ENCODE data around the gene ZNF69.
"Not testable (repeated sequence)": the region's sequence is repeated elsewhere in the genome, so short reads cannot be mapped to it uniquely, and the experiment has no call there.

ZNF69 gene

GRCh38 chr19:11887611-11888531 is at the start of gene ZNF69:
Gene ZNF69, plus strand, starts transcription at chr19:11887782. Its CDS starts 142 bp downstream, at chr19:11887924.
- DNase-seq, result peak; percentile 44 to 61

DNA sequence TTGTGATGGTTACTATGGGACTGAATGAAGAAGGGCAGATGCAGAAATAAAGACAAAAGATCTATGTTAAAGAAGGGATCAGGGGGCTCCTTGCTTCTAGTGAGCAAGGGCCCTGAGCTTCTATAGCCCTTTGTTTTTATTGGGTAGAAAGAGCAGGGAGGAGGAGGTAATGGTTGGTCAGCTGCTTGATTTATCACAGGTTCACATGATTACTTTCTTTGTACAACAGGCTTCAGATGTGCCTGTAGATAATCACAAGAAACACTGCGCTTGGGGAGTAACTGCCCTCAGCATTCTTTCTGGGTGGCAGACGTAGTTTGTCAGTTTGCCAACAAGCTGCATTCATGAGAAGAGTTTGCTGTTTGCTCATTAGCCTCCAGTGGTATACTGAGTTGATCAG is 43.9 kb upstream of the ZNF69 start:
- no peak for DNase-seq

DNA sequence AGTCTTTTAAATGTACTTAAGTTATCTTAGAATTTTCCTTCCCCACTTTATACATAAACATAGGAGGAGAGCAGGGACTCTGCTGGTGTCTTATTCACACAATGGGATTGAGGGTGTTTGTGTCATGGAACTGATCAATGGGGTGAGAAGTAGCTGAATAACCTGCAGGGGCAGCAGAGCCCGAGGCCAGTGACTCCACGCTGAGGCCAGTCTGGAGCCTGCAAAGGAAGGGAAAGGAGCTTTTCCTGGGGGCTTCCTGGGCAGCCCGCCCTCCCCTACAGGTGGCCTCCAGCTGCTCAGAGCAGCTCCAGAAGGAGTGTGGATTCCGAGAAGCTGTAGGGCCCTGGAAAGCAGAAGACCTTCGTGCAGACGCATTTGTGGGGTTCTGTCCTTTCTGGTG is 40.0 kb upstream of the ZNF69 start:
- DNase-seq, result not testable (repeated sequence)

- DNase-seq, result no peak
Observed at GRCh38 chr19:11848200-11848593, 39.4 kb upstream of the ZNF69 start.

- DNase-seq, result peak; percentile 84 to 88
Observed at GRCh38 chr19:11848594-11849469, 38.8 kb upstream of the ZNF69 start, which contains the start of gene ZNF439. Gene ZNF439, plus strand, starts transcription at chr19:11848726. Its CDS starts 142 bp downstream, at chr19:11848868.

DNA sequence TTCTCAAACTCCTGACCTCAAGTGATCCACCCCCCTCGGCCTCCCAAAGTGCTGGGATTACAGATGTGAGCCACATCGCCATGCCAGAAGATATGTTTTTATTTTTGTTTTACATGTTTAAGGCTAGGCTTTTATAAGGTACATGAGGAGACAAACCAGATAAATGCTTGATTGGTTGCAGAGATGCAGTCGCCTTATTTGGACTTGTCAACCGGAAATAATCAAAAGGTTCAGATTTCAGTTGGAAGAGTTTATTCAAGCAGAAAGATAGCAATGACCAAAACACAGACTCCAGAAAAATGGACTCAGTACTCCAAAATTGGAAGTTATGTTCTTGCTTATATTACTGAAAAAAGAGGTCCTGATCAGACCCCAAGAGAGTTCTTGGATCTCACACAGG is 37.3 kb upstream of the ZNF69 start:
- DNase-seq, result not testable (repeated sequence)

- DNase-seq, result no peak
Observed at GRCh38 chr19:11853358-11853757, 34.2 kb upstream of the ZNF69 start.

DNA sequence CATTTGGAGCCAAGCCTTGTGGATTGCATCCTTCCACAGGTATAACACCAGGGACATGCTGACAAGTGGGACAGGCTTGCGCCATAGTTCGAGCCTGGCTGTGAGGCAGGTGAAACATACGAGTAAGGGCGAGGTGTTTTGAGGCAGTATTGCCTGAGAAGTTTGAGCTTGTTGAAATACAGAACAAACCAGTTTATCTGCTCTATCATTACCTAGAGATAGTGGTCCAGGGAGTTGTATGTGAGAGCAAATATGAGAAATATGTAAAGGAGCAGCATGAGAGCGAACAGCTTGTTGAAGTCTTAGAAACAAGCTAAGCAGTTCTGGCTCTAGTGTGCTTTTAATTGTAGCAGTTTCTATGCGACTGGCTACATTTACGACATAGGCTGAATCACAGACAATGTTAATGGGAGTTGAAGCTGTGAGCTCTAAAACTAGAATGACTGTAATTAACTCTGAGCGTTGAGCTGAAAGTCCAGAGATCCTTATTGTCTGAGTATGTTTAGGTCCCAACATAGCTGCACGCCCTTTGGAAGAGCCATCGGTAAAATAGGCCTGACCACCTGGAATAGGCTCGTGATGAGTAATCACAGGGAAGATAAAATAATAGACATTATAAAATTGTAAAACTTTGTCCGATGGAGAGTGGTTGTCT is 30.9 kb upstream of the ZNF69 start:
- DNase-seq, result no peak

- no peak for DNase-seq
Observed at GRCh38 chr19:11860721-11861120, 26.9 kb upstream of the ZNF69 start.

DNA sequence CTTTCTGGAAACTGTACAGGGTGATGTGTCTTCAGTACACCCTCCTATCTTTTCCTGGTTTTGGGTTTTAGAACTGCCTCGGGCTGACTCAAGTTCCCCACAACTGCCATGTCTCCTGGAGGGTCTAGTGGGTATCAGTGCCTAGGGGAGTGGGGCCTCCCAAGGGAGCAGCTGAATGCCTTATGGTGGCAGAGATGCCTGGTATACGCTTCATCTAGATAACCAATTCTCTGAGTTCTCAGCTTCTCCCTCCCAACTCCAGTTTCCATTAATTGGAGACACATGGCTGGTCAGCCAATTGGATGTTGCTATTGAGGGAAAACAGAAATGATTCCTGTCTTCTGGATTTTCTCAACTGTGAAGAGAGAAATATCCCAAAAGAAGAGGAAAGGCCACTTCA is 26.3 kb upstream of the ZNF69 start:
- DNase-seq, result no peak

GRCh38 chr19:11867766-11868165 is 19.8 kb upstream of the ZNF69 start:
- DNase-seq, result not testable (repeated sequence)

- no peak for DNase-seq
Observed at GRCh38 chr19:11868188-11868587, 19.4 kb upstream of the ZNF69 start.

DNA sequence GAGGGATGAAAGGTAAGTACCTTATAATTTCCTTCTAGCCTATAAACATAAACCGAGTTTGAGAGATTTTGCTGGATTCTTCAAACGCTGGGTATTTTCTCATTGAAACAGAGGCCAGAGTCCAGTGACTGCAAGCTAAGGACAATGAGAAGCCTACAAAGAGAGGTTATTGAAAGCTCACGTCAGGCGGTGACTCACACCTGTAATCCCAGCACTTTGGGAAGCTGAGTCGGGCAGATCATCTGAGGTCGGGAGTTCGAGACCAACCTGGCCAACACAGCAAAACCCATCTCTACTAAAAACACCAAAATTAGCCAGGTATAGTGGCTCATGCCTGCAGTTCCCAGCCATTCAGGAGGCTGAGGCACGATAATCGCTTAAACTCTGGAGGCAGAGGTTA is 15.0 kb upstream of the ZNF69 start:
- no peak for DNase-seq

GRCh38 chr19:11873762-11874161 is 13.8 kb upstream of the ZNF69 start:
- no peak for DNase-seq

DNA sequence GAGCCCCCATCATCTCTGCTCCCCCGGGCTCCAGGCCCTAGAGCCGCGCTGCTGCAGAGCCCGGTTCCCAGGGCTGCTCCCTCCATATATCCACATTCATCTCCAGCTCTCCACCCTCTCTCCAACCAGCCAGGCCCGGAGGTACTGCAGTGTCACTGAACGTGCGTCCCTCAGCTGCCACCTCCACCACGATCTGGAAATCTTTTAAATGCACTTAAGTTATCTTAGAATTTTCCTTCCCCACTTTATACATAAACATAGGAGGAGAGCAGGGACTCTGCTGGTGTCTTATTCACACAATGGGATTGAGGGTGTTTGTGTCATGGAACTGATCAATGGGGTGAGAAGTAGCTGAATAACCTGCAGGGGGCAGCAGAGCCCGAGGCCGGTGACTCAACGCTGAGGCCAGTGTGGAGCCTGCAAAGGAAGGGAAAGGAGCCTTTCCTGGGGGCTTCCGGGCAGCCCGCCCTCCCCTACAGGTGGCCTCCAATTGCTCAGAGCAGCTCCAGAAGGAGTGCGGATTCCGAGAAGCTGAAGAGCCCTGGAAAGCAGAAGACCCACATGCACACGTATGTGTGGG is 7.8 kb upstream of the ZNF69 start:
- DNase-seq, result peak; percentile 10 to 48

DNA sequence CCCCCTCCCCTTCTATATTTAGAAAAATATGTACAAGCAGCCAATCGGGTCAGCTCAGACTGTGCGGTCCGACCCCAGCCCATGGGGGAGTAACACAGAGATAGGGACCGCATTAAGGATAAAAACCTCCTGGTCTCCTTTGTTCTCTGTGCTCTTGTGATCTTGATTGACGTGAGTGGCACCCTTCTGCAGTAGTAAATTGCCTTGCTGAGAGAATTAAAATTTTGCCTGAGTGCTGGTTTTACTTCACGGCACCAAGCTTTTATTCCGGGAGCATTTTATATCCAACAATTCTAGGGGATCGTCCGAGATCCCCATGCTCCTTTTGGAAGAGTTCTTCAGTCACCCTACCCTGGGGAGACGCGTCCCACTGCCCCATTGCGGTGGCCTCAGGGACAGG is 7.0 kb upstream of the ZNF69 start:
- no peak for DNase-seq

DNA sequence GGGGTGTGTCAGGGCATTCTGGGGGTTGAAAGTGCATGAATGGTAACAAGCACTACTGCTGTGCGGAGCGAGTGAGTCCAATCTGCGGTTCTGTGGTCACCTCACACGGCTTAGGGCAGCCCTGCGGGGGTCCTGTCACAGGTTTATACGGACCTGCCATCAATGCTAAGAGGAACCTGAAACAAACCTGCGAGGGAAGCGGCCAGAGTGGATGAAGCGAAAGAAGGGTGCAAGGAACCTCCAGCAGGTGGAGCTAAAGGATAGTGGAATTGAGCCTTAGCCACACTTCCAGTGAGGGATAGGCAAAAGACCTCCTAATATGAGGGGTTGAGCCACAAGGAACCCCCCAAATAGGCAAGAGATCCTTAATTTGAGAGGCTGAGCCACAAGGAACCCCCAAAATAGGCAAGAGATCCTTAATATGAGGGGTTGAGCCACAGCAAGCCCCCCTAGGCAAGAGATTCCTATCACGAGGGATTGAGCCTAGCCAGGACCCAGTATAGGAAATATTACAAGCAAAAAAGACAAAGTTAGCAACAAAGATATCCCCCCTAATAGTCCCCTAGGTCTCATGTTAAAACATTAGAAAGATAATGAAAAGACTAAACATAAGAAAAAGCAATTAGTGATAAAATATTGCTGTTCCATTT is 6.3 kb upstream of the ZNF69 start:
- DNase-seq, result peak; percentile 37 to 48

DNA sequence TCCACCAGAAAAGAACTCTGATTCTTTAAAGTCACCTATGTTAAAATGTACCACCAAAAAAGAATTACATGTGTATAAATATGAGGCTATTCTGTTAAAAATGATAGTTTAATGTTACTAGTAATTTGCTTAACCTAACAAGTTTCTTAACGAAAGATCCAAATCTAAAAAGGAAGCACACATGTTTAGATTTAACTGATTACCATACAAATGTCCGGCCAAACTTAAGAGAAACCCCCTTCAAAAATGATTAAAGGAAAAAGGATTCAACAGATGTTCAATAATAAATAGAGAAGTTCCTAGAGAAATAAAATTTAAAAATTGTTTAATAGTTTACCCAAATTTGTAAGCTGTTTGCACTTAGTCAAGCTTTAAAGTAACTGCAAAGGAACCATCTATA is 5.0 kb upstream of the ZNF69 start:
- DNase-seq, result no peak

DNA sequence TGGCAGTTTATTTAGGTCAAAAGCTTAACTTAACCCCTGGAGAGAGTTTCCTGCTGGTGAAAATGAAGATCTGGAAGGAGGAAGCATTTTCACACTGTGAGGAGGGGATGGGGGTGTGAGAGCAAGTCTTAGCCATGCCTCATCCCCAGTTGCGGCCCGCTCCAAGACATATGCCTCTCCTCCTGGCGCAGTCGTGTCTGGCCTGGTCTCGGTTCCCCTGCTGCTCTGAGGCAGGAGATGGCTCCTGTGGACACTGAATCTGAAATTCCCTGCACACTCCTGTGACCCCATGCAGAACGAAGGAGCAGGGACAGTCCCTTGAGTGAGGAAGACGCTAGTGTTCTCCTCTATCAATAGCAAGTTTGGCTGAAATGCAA is 360 bp upstream of the ZNF69 start:
- DNase-seq, result no peak

- not testable (repeated sequence) for DNase-seq
Observed at GRCh38 chr19:11889901-11890300, 2.3 kb downstream of the ZNF69 start.

DNA sequence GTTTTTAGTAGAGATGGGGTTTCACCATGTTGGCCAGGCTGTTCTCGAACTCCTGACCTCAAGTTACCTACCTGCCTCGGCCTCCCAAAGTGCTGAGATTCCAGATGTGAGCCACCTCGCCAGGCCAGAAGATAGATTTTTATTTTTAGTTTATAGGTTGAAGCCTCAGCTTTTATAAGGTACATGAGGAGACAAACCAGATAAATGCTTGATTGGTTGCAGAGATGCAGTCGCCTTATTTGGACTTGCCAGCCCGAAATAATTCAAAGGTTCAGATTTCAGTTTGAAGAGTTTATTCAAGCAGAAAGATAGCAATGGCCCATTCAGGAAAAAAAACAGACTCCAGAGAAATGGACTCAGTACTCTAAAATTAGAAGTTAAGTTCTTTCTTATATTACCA is 3.1 kb downstream of the ZNF69 start:
- no peak for DNase-seq

DNA sequence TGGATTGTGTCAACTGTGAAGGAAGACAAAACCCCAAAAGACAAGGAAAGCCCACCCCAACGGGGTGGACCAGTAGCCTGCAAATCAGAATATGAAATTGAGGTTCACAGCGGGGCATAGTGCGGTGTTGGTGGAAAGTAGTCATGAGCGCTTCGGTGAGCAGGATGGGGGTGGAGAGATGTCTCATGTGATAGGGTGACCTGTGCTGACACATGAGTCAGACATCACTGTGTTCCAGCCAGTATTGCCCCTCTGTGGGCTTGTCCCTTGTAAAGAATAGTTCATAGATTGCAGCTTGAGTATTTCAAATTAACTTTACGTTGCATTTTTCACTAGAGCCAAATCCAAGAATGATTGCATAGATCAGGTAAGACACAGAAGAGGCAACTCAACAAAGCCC is 7.3 kb downstream of the ZNF69 start:
- no peak for DNase-seq
